Gastroesophageal sphincter (tissue), 3 donors: ENCODE results near the gene FBXO11.

Experiments used
- CTCF ChIP-seq, 4 experiments: fragments of 200-600 bp in 2 of 4; fragments of 450-650 bp in 2 of 4; sonication (generic) in 1 of 4; IDR thresholded peaks; one replicate each; pipeline ENCODE4 v1.5.1; 2017 to 2019; ENCODE audit warnings: antibody characterized with exemption in 4 of 4, mild to moderate bottlenecking in 2 of 4, moderate library complexity in 2 of 4
- POLR2A ChIP-seq, 2 donors: fragments of 450-650 bp; IDR thresholded peaks; one replicate each; pipeline ENCODE4 v1.6.1; 2017; ENCODE audit warnings: antibody characterized with exemption in 2 of 2, mild to moderate bottlenecking in 2 of 2, moderate library complexity in 1 of 2

- TF ChIP-seq CTCF (IDR thresholded peaks at IDR 0.05) (no peak), POLR2A (IDR thresholded peaks at IDR 0.05) (no peak)
These were observed 126.9 kb downstream of the FBXO11 start for GRCh38 chr2:47779426-47779790.
